Erythroblast (primary cell): Measurements from ENCODE around the gene WASHC1.
"Not testable (repeated sequence)": the region's sequence is repeated elsewhere in the genome, so short reads cannot be mapped to it uniquely, and the experiment has no call there.

Source experiments
- GATA1 ChIP-seq: IDR thresholded peaks from 2 replicates; pipeline ENCODE4 v1.6.1; 2011; ENCODE audit warnings: low read depth, mild to moderate bottlenecking, control low read depth, low read length, moderate library complexity
- POLR2A ChIP-seq: IDR thresholded peaks from 2 replicates; pipeline ENCODE4 v1.6.1; 2011; ENCODE audit warnings: mild to moderate bottlenecking, low read length

DNA sequence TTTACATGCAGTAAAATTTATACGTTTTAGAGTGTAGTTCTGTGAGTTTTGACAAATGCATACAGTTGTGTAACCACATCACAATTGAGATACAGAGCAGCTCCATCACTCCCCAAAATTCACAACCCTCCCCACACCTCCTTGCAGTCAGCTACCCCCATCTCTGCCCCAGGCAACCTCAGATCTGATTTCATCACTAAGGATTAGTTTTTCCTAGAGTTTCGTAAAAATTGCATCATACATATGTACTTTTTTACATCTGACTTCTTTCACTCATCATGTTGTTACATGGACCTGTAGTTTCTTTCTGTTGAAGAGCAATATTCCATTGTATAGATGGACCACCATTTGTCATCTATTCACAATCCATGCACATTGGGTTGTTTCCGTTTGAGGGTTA is 14.4 kb upstream of the WASHC1 start:
- not testable (repeated sequence) for TF ChIP-seq POLR2A, GATA1
